ENCODE data around the gene SLC10A7.

GRCh38 chr4:146500216-146500615, 21.5 kb downstream of the SLC10A7 start:
- TF ChIP-seq ZNF565 (CRISPR knock-in tag; conservative IDR thresholded peaks at IDR 0.05; ENCODE audit: low read depth) = no peak
- no peak for TF ChIP-seq ARNTL (CRISPR knock-in tag; IDR thresholded peaks at IDR 0.05; ENCODE audit: borderline replicate concordance, low read depth)
- no peak for TF ChIP-seq CREB5 (CRISPR knock-in tag; IDR thresholded peaks at IDR 0.05; ENCODE audit: low read depth)
- no peak for TF ChIP-seq ESRRG (CRISPR knock-in tag; IDR thresholded peaks at IDR 0.05)
- no peak for TF ChIP-seq PATZ1 (CRISPR knock-in tag; IDR thresholded peaks at IDR 0.05; ENCODE audit: borderline replicate concordance)
